Lower lobe of right lung (tissue), 2 donors: Measurements from ENCODE around the gene SSUH2. TPM values are rescaled to one million over a fixed set of nuclear protein-coding genes. Genes with fewer than 3 reads are reported as not detected.
"Not testable (repeated sequence)": the region's sequence is repeated elsewhere in the genome, so short reads cannot be mapped to it uniquely, and the experiment has no call there.

Experiments used
- ATAC-seq, 2 donors: fragments of 200-7000 bp; cut with Tn5 transposase; one replicate each; pipeline ENCODE4 v1.9.1; 2020 to 2022; ENCODE audit warnings: mild to moderate bottlenecking in 2 of 2, moderate library complexity in 2 of 2
- DNase-seq: peaks from one replicate; pipeline ENCODE4 v3.0.0-alpha.2; 2020
- H3K27ac ChIP-seq: fragments of 200-600 bp; one replicate; pipeline ENCODE4 v1.8.0; 2022
- H3K27me3 ChIP-seq: fragments of 200-600 bp; one replicate; pipeline ENCODE4 v1.8.0; 2022; ENCODE audit warnings: low read depth
- H3K36me3 ChIP-seq: fragments of 200-600 bp; one replicate; pipeline ENCODE4 v1.8.0; 2022; ENCODE audit warnings: mild to moderate bottlenecking
- H3K4me1 ChIP-seq: fragments of 200-600 bp; one replicate; pipeline ENCODE4 v1.8.0; 2022
- H3K4me3 ChIP-seq: fragments of 200-600 bp; one replicate; pipeline ENCODE4 v1.8.0; 2022; ENCODE audit warnings: mild to moderate bottlenecking
- H3K9me3 ChIP-seq: fragments of 200-600 bp; one replicate; pipeline ENCODE4 v1.8.0; 2022
- intact Hi-C: fragments of 100-400 bp; cut with DNase I; formaldehyde crosslinking; loops from one replicate; pipeline ENCODE4 v1.11.0; 2022
- total RNA-seq: library from RNA; stranded (reverse); fragmentation: NEBNext Ultra II Directional; extraction: Animal tissue kit (Norgen Biotek cat#: 25700); gene quantifications from one replicate; pipeline ENCODE4 v1.2.1, GENCODE V29; 2021
- TF ChIP-seq, protein P1 (sequence below): fragments of 200-600 bp; IDR thresholded peaks from one replicate; pipeline ENCODE4 v1.8.0; 2022; ENCODE audit warnings: antibody characterized with exemption, mild to moderate bottlenecking
- donor health status: DM: no; HTN: yes; CAD: no; lungs with severe emphysema.

Gene SSUH2
- total RNA-seq, 1 donor from 2014 or later, result not detected

DNA sequence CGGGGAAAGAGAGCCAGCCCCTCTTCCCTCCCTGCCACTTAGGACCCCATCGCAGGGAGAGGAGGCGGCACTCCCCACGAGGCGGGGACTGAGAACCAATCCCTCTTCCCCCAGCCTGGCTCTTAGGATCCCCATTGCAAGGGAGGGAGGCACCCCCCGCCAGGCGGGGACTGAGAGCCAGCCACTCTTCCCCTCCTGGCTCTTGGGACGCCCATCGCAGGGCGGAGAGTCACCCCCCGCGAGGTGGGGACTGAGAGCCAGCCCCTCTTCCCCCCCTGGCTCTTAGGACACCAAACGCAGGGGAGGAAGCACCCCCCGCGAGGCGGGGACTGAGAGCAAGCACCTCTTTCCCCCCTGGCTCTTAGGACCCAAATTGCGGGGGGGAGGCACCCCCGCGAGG lies 34.2 kb upstream of the SSUH2 start:
- Histone ChIP-seq H3K4me1 (no peaks in the 10 kb centered on the region), H3K27ac (no peak overlapping the region), H3K36me3 (no peaks in the 10 kb centered on the region), H3K27me3 (no peaks in the 10 kb centered on the region), H3K4me3 (no peak overlapping the region), H3K9me3 (no peaks in the 10 kb centered on the region)
- TF ChIP-seq, protein P1, sequence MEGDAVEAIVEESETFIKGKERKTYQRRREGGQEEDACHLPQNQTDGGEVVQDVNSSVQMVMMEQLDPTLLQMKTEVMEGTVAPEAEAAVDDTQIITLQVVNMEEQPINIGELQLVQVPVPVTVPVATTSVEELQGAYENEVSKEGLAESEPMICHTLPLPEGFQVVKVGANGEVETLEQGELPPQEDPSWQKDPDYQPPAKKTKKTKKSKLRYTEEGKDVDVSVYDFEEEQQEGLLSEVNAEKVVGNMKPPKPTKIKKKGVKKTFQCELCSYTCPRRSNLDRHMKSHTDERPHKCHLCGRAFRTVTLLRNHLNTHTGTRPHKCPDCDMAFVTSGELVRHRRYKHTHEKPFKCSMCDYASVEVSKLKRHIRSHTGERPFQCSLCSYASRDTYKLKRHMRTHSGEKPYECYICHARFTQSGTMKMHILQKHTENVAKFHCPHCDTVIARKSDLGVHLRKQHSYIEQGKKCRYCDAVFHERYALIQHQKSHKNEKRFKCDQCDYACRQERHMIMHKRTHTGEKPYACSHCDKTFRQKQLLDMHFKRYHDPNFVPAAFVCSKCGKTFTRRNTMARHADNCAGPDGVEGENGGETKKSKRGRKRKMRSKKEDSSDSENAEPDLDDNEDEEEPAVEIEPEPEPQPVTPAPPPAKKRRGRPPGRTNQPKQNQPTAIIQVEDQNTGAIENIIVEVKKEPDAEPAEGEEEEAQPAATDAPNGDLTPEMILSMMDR, result no peak
- ATAC-seq (no peak), DNase-seq (no peak)
- intact Hi-C loops, result no loop called here

DNA sequence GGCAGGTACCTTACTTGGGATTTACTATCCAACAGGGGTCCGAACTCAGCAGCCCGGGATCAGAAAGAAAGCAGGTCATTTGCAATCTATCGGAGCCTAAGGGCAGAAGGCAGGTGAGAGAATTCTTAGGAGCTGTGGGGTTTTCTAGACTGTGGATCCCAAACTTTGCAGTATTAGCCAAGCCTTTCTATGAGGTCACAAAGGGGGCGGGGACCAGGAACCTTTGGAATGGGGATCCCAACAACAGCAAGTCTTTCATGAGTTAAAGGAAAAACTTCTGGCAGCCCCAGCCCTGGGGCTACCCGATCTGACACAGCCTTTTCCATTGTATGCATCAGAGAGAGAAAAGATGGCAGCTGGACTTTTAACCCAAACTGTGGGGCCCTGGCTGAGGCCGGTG lies 32.7 kb upstream of the SSUH2 start:
- ATAC-seq, H3K36me3 ChIP-seq, H3K4me3 ChIP-seq, H3K9me3 ChIP-seq, H3K27me3 ChIP-seq, H3K4me1 ChIP-seq, intact Hi-C loops, H3K27ac ChIP-seq, DNase-seq: not testable (repeated sequence)

DNA sequence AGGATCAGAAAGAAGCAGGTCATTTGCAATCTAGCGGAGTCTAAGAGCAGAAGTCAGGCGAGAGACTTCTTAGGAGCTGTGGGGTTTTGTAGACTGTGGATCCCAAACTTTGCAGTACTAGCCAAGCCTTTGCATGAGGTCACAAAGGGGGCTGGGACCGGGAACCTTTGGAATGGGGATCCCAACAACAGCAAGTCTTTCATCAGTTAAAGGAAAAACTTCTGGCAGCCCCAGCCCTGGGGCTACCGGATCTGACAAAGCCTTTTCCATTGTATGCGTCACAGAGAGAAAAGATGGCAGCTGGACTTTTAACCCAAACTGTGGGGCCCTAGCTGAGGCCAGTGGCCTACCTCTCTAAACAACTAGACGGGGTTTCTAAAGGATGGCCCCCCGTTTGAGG lies 31.0 kb upstream of the SSUH2 start:
- H3K36me3 ChIP-seq, H3K27ac ChIP-seq, H3K9me3 ChIP-seq, DNase-seq, ATAC-seq, H3K27me3 ChIP-seq, H3K4me3 ChIP-seq, H3K4me1 ChIP-seq, intact Hi-C loops: not testable (repeated sequence)

DNA sequence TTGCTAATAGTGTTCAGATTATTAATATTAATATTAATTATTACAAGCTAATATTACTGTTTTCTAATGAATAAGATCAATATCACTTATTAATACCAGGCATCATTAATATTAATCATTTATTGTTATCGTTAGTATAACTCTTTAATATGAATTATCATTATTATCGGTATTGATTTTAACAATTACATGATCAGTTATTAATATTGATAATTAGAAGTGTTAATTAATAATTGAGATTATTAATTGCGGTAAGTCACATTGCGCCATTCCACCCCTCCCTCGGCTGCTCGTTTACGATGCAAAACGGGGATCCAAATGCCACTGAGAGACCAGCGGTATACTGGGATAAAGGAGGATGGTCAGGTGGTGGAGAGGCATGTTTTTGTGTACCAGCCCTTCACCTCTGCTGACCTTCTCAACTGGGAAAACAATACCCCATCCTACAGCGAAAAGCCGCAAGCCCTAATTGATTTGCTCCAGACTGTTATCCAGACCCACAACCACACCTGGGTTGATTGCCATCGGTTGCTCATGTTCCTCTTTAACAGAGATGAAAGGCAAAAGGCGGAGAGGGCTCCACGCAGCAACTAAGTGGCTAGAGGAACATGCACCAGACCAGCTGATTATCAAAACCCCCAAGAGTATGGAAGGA lies 28.6 kb upstream of the SSUH2 start:
- intact Hi-C loops, result no loop called here
- Histone ChIP-seq H3K4me1 (no peaks in the 10 kb centered on the region), H3K36me3 (no peaks in the 10 kb centered on the region), H3K4me3 (no peak overlapping the region), H3K27ac (no peak overlapping the region), H3K27me3 (no peaks in the 10 kb centered on the region), H3K9me3 (no peaks in the 10 kb centered on the region)
- TF ChIP-seq, protein P1, result no peak
- ATAC-seq (no peak), DNase-seq (no peak)

DNA sequence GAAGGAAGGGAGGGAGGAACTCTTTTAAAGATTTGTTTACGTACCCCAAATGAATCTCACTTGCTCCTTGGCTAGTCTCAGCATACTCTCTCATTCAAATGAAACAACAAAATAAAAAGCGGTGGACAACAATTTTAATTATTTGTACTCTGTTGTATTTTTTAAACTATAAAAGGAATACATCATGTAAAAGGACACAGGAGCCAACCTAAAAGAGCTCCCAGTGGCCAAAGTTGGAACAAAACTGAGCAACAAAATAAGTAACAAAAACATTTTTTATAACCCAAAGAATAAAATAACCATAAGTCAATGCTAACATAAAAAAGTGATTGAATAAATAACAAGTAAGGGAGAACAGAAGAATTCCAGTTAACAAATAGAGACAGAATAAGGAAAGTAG lies 24.4 kb upstream of the SSUH2 start:
- no peak overlapping the region for H3K4me3 ChIP-seq
- intact Hi-C loops, result no loop called here
- no peaks in the 10 kb centered on the region for H3K4me1 ChIP-seq
- H3K27ac ChIP-seq, result no peak overlapping the region
- H3K9me3 ChIP-seq, result no peaks in the 10 kb centered on the region
- no peaks in the 10 kb centered on the region for H3K27me3 ChIP-seq
- no peaks in the 10 kb centered on the region for H3K36me3 ChIP-seq
- DNase-seq (no peak), ATAC-seq (no peak)
- TF ChIP-seq, protein P1, result no peak

DNA sequence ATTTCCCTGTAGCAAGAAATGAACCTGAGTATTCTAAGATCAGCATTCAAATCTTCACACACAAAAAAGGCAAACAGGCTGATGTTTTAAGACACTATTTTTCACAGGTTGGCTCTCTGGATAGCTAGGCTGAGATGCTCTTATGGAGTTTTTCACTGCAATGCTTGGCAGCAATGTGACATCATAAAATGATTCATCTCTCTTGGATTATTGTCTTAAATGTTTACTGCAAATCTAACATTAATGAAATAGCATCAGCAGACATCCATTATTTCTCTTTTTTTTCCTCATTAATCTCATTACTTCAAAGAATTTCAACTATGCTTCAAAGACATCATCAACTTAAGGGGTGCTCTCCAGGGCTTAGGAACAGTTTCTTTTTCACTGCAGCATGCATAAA lies 23.6 kb upstream of the SSUH2 start:
- intact Hi-C loops, result no loop called here
- no peaks in the 10 kb centered on the region for H3K36me3 ChIP-seq
- H3K4me3 ChIP-seq, result no peak overlapping the region
- TF ChIP-seq, protein P1, result no peak
- H3K4me1 ChIP-seq, result no peaks in the 10 kb centered on the region
- no peaks in the 10 kb centered on the region for H3K27me3 ChIP-seq
- no peaks in the 10 kb centered on the region for H3K9me3 ChIP-seq
- DNase-seq (no peak), ATAC-seq (no peak)
- H3K27ac ChIP-seq, result no peak overlapping the region
